Left kidney (tissue), 8 donors: ENCODE results near the gene RELL2. TPM values are rescaled to one million over a fixed set of nuclear protein-coding genes. Genes with fewer than 3 reads are reported as not detected.
"Not testable (repeated sequence)": the region's sequence is repeated elsewhere in the genome, so short reads cannot be mapped to it uniquely, and the experiment has no call there.

Experiments
- DNase-seq: peaks from one replicate; pipeline ENCODE4 v3.0.0-alpha.2; 2013
- long read RNA-seq, 8 donors: transcript quantifications; one replicate each; lab custom pipeline, GENCODE V29; 2026
- polyA plus RNA-seq: library from polyadenylated mRNA; unstranded; fragments of 120-200 nt; gene quantifications from one replicate; pipeline ENCODE4 v1.2.1, GENCODE V29; 2013; ENCODE audit not compliant: insufficient read length

RELL2 gene
- polyA plus RNA-seq: 1.1 TPM
- long read RNA-seq, donor 1: 0 reads
- long read RNA-seq, donor 2, partial matches to known transcripts: 0 of 1 reads
- long read RNA-seq, donor 2, other reads (novel, unspliced or antisense): 0 of 1 reads
- long read RNA-seq, donor 3, partial matches to known transcripts: 0 of 1 reads
- long read RNA-seq, donor 3, other reads (novel, unspliced or antisense): 0 of 1 reads
- long read RNA-seq, donor 4: 0 reads
- long read RNA-seq, donor 5: 0 reads
- long read RNA-seq, donor 6: 0 reads
- long read RNA-seq, donor 7, partial matches to known transcripts: 0 of 1 reads
- long read RNA-seq, donor 7, other reads (novel, unspliced or antisense): 0 of 1 reads
- long read RNA-seq, donor 8: 0 reads

GRCh38 chr5:141636413-141637122 lies at the start of gene RELL2, which contains the start of gene HDAC3:
Gene RELL2 (plus strand): TSS chr5:141636997. CDS start chr5:141638226, 1,229 bp downstream.
Gene HDAC3 (minus strand): TSS chr5:141636849. CDS start chr5:141636790, 59 bp downstream.
- peak; percentile 87 for DNase-seq

- DNase-seq: no peak
These were observed 46.7 kb upstream of the RELL2 start for GRCh38 chr5:141590127-141590526.

GRCh38 chr5:141596867-141597266 lies 39.9 kb upstream of the RELL2 start:
- no peak for DNase-seq

GRCh38 chr5:141597394-141597793 lies 39.4 kb upstream of the RELL2 start:
- no peak for DNase-seq

- no peak for DNase-seq
These were observed 39.0 kb upstream of the RELL2 start for GRCh38 chr5:141597814-141598213.

- DNase-seq: no peak
These were observed 38.1 kb upstream of the RELL2 start for GRCh38 chr5:141598391-141599345.

GRCh38 chr5:141602606-141603005 lies 34.2 kb upstream of the RELL2 start:
- DNase-seq: no peak

- DNase-seq: no peak
These were observed 32.7 kb upstream of the RELL2 start for GRCh38 chr5:141603923-141604717.

GRCh38 chr5:141605523-141606277 lies 31.1 kb upstream of the RELL2 start:
- DNase-seq: no peak

- DNase-seq: no peak
These were observed 28.8 kb upstream of the RELL2 start for GRCh38 chr5:141608046-141608445.

GRCh38 chr5:141608557-141608956 lies 28.2 kb upstream of the RELL2 start:
- no peak for DNase-seq

GRCh38 chr5:141609044-141609443 lies 27.8 kb upstream of the RELL2 start:
- no peak for DNase-seq

GRCh38 chr5:141609921-141610320 lies 26.9 kb upstream of the RELL2 start:
- not testable (repeated sequence) for DNase-seq

GRCh38 chr5:141611289-141611688 lies 25.5 kb upstream of the RELL2 start:
- no peak for DNase-seq

GRCh38 chr5:141613344-141613743 lies 23.5 kb upstream of the RELL2 start:
- DNase-seq: no peak

- no peak for DNase-seq
These were observed 20.6 kb upstream of the RELL2 start for GRCh38 chr5:141615991-141616720.

- no peak for DNase-seq
These were observed 19.7 kb upstream of the RELL2 start for GRCh38 chr5:141617128-141617527.

- no peak for DNase-seq
These were observed 19.1 kb upstream of the RELL2 start for GRCh38 chr5:141617682-141618029.

GRCh38 chr5:141618030-141618803 lies 18.6 kb upstream of the RELL2 start:
- DNase-seq: peak; percentile 55
